ENCODE measurements around the gene PDE4B.

Gene PDE4B

DNA sequence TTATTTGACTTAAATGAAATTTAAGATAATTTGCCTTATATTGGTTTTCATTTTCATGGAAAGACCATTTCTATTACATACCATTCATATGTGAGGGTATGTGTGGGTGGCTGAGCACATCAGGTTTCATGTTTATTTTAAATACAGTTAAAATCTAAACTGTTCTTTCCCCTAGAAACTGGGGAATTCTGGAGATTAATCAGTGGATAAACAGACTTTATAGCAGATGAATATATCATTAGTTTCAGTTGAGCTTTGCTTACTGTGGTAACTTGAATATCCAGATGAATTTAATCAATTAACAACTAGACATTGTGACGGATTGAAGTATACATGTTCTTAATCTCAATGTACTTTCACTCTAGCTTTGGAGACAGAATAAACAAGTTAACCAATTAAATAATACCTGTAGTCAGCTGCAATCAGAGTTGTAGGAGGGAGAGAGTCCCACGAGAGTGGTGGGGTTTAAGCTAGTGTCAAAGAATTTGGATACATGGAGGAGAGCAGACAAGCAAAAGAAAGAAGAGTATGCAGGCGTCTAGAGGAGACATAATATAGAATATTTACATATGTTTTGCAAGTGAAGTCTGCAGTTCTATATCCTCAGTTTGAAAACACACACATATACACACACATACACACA, 97.6 kb downstream of the PDE4B start:
- DNase-seq: no peak

DNA sequence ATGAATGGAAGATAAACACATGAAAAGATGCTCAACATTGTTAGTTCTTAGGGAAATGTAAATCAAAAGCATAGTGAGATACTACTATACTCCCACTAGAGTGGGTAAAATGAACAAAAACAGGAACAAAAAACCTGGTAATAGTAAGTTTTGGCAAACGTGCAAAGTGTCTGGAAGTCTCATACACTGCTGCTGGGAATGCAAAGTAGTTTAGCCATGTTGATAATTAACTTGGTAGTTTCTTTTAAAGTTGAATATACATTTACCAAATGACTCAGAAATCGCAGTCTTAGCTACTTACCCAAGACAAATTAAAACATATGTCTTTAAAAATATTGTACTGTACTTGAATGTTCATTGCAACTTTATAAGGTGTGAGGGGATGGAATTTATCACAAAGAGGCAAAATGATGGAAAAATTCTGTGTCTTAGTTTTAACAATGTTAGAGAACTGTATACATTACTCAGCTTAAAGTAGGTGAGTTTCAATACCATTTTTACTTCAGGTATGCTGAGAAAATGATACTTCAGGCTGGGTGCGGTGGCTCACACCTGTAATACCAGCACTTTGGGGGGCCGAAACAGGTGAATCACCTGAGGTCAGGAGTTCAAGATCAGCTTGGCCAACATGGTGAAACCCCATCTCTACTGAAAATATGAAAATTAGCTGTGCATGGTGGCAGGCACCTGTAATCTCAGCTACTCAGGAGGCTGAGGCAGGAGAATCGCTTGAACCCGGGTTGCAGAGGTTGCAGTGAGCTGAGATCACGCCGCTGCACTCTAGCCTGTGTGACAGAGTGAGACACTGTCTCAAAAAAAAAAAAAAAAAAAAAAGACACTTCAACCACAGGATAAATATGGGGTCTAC, 102.3 kb downstream of the PDE4B start:
- DNase-seq: no peak

DNA sequence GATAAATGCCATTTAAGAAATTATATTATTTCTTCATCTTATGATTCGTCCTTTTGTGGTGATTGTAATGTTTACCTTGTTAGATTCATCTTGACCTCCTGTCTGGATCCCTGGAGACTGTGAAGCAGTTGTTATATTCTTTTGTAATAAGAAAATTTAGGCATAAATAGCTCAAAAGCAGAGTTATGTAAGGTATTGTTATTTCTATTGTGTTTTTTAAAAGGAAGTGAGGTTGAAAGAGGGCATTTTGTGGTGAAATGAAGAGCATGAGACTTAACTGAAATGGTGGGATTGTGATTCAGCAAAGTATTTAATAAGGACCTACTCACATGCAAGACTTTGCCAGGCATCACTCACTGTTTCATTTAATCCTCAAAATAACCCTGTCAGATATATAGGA, 104.0 kb downstream of the PDE4B start:
- DNase-seq: no peak

DNA sequence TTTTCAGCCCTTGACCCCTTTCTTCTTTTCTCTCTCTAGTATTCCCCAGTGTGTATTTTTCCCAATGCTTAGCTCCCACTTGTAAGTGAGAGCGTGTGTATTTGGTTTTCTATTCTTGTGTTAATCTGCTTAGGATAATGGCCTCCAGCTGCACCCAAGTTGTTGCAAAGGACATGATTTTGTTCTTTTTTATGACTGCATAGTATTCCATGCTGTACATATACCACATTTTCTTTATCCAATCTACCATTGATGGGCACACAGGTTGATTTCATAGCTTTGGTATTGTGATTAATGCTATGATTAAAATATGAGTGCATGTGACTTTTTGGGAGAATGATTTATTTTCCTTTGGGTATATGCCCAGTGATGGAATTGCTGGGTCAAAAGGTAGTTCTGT, 104.8 kb downstream of the PDE4B start:
- no peak for DNase-seq

DNA sequence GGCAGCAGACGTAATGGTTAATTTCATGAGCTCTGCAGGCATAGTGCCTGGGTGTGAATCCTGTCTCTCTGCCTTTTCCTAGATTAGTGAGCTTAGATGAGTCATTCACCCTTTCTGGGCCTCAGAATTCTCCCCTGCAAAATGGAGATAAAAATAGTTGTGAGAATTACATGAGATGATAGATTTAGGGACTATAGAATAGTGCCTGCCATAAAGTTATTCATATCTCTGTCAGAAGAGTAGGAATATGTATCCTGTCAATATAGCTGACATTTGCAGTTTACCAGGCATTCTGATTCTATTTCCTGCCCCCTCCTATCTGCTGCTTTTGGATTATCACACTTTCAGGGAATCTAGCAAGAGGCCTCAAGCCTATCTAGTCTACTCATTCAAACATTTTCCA, 112.0 kb downstream of the PDE4B start:
- DNase-seq: no peak

DNA sequence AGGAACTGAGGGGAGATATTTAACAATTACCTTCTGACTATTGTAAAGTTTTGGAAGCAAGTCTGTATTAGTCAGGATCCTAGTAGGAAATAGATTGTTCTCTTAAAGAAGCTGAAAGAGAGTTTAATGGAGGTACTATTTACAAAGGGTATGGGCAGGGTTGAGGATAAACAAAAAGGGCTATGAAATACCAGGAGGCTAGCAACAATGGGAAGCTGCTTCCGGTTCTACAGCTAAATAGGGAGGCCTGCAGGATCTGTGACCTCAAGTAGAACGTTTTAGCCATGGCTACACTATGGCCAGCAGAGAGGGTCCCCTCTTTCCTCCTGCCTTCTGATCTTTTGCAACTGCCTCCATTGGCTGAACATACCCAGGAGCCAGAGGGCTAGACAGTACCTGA, 117.7 kb downstream of the PDE4B start:
- DNase-seq: no peak

DNA sequence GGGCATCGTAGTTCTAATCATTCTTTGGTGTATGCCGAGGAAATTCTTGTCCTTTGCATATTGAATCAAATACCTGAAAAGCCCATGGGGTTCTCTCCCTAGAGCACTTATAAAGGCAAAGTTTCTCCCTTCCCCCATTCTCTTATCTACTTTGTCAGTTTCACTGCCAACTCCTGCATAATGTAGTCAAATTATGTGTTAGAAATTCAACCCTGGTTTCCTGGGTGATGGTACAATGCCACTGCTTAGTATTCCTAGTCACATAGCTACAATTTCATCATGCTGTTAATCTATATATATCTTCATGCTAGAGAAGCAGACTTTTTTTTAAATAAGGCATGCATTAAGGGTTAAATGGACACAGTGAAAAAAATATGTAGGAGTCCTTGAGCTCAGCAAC, 119.0 kb downstream of the PDE4B start:
- no peak for DNase-seq

DNA sequence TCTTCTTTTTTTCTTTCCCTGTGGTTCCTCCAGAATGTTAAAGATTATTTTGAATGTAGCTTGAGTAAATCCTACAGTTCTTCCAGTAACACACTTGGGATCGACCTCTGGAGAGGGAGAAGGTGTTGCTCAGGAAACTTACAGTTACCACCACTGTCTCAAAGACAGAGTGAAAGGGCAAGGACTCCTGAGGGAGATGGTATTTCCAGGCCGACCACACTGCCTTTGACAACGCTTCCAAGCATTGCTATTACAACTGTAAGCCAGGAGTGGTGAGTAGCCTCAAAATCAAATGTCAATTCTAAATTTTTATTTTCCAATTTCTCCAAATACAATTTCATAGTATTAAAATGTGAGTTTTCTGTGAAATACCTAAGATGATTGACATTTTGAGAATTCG, 125.9 kb downstream of the PDE4B start:
- DNase-seq: no peak

DNA sequence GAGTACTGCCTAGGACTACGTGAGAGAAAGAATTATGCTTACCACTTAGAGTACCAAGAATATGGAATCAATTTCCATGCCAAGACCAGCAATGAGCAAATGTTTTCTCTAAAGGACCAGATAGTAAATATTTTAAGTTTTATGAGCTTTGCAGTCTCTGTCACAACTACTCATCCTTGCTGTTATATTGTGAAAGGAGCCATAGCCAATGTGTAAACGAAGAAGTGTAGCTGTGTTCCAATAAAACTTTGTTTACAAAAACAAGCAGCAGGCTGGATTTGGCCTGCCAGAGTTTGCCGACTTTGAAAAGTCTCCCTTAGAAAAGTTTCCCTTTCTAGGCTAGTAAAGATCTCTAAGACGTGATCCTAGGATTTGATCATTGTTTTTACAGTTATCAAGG, 128.8 kb downstream of the PDE4B start:
- DNase-seq: no peak

DNA sequence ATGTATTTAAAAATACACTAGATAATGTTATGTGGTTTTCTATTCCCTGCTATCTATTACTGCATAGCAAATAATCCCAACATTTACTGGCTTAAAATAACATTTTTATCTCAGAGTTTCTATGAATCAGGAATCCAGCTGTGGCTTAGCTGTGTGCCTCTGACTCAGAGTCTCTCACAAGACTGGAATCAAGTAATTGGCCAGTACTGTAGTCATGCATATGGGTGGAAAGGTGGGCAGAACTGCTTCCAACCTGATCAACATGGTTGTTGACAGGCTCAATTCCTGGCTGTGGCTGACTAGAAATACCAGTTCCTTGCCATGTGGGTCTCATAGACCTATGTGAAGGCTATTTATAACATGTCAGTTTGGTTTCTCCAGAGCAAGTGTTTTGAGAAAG, 131.8 kb downstream of the PDE4B start:
- no peak for DNase-seq

DNA sequence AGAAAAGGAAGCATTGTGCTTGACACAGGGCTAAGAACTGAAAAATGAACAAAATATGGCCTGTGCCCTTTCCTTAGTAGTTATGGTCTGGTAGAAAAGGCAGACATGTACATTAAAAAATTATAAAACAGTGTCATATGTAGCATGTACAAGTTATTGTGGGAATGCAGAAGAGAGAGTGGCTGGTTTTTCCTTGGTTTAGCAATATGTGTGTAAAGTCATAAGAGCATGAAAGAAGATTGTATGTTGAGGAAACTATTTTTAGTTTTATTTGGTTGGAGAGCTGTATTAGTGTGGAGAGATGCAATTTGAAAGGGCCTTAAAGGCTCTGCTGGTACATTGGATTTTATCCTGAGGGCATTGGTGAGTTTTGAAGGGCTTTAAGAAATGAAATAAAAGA, 145.8 kb downstream of the PDE4B start:
- peak; percentile 67 to 80 for DNase-seq

DNA sequence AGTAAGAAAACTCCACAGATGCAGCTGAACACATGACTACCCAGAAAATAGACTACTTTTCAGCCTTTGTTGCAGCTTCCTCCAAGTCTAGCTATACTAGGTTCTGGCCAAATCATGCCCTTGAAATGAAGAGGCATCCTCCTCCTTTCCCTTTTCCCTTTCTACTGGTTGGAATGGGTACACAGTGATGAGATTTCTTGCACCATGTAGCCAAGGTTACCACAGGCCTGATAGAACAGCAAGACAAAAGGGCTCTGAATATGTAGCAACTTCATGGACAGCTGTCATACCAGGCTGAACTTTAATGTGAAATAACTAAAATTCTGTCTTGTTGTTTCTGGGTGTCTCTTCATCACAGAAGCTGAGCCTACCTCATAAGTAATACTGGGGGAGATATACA, 146.5 kb downstream of the PDE4B start:
- DNase-seq: peak; percentile 32 to 42

DNA sequence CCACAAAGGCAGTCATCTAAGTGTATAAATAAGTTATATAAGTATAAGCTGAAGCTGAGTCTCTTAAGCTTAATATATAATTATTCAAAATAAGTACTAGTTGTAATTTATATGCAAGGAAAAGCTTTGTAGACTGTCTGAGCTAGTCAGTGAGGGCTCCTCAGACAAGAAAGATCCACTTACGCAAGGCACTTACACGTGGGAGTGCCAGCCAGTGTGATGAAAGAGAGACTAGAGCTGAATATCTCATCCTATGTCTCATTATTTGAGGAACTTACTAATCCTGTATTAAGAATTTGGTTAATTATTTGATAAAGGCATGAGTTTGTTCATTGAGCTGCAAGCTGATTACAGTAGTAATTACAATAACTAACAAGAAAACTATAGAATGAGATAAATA, 146.9 kb downstream of the PDE4B start:
- peak; percentile 95 to 97 for DNase-seq

DNA sequence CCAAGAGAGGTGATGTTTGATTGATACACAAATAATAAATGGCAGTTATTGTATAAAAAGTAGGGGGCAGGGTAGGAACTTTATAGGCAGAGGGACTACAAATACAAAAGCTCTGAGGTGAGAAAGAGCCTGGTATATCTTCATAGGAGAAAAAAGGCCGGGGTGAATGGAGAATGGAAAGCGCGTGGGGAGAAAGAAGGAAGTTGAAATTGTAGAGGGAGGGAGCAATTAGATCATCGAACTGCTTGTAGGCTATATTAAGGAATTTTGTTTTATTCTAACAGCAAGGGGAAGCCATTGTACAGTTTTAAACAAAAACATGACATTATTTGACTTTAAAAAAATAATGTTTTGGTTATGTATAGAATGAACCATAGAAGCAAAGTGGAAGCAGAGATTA, 147.4 kb downstream of the PDE4B start:
- peak; percentile 71 to 75 for DNase-seq

DNA sequence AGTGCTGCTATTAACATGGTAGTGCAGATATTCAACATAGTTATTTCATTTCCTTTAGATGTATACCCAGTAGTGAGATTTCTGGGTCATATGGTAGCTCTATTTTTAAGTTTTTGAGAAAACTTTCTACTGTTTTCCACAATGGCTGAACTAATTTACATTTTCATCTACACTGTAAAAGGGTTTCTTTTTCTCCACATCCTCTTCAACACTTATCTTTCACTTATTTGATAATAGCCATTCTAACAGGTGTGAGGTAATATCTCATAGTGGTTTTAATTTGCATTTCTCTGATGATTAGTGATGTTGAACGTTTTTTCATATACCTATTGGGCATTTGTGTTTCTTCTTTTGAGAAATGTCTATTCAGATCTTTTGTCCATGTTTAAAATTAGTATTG, 149.8 kb downstream of the PDE4B start:
- DNase-seq: no peak

DNA sequence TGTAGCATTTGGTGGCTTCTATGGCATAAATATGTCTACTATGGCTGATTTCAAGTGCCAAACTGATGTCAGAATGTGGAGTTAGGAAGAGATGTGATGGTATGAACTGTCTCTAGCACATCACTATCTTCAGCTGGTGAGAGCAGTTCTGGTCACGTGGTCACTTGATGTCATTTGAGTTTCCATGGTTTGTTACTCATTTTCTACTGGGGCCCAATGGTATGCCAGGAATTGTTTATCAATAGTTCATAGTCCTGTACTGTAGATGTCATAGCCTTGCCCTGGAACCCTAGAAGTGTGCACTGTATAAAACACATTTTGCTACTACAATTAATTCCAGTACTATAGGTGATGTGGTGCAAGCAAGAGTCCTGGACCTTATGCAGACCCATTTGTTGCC, 153.7 kb downstream of the PDE4B start:
- DNase-seq: no peak

DNA sequence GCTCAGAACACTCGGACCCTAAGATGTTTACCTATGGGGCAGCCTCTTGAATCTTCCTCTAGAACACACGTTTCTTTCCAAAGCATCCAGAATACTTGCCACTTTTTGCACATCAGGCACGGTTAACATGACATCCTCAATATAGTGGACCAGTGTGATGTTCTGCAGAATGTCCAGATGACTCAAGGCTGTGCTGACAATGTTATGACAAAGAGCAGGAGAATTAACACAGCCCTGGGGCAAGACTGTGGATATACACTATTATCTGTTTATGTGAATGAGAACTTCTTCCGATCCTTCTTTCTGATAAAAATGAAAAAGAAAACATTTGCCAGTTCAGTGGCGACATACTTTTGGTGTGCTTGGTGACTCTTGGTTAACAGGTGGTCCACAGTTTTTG, 154.3 kb downstream of the PDE4B start:
- no peak for DNase-seq

DNA sequence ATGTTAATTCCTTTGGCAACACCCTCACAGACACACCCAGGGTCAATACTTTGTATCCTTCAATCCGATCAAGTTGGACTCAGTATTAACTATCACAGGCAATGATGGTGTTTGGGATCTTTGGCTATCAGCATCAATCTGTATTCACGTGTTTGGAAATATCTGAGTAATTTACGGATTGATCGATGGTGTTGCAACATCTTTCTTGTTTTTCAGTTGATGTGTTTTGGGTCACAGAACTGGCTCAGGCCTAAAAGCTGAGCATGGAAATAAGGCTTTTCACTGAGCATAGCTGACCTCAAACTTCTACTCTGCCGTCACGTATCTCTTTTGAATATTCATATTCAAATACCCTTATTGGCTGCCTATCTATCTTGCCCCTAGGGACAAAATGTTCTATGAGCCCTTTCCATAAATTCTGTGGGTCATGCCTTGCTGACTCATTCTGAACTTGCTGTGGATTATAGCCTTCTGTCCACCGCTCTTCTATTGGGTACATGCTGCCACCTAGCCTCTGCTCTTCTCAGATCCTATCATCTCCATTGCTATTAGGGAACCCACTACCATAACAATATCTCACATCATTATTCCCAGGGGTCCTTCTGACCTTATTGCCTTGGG, 156.0 kb downstream of the PDE4B start:
- peak in 1 of 2 donors; percentile 16 for DNase-seq

DNA sequence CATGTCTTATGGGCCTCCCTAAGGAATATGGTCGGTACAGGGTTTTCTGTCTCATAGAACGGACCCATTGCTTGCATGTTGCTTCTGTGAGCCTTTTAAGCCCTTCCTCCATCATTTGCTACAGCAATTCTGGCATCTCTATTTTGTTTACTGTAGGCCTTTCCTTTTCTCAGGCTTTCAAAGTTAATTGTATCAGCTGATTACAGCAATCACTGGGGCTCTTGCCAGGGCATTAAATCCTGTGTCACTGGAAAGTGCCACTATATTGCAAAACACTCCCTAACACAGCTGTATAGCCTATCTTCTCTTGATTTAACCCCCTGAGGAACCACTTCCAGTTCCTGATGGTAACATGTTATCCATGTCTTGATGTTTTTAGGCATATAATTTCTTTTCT, 156.5 kb downstream of the PDE4B start:
- DNase-seq: no peak

DNA sequence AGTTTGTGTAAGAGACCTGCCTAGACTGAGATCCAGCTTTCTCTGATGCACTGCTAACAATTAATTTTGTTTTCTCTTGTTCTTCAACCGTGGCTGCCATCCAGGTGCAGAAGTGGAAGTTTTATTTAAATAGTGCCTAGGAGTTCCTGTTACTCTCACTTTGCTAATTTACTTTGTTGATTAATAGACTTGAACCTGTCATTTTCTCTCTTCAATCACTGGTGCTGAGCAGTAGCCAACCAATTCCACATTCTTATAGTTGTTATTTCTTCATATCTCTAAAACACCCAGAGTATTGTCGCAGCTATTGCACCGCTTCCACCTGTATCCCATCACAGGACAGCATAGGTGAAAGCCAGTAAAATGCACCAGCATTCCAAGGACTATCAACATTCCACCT, 157.2 kb downstream of the PDE4B start:
- DNase-seq: no peak

DNA sequence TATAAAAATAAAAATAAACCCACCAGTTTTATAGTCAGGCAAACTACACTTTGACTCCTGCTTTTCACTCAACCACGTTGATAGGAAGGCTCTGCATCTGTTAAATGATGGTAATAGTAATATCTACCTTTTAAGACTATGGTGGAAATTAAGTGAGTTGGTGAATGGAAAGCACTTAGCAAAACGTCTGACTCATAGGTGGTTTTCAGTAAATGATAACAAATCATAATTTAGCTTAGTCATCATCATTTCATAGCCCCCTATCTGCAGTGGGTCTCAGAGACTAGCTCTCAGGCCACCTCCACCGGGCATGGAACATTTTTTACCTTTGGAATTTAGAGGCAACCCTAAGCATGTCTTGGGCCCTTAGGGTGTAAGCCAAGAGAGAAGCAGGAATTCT, 160.0 kb downstream of the PDE4B start:
- no peak for DNase-seq

DNA sequence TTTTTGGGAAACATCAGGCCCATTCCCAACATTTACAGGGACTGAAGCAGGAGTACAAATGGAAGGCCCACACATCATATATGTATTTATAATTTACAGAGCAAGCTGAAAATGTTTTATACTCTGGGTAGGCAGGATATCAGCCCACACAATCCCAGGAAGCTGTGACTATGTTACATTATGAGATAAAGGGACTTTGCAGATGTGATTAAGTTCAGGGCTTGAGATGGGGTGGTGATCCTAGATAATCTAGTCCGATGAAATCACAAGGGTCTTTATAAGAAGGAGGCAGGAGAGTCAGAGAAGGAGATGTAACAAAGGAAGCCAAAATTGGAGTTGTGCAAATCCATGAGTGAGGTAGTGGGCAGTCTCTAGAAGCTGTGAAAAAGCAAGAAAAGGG, 160.5 kb downstream of the PDE4B start:
- DNase-seq: no peak

DNA sequence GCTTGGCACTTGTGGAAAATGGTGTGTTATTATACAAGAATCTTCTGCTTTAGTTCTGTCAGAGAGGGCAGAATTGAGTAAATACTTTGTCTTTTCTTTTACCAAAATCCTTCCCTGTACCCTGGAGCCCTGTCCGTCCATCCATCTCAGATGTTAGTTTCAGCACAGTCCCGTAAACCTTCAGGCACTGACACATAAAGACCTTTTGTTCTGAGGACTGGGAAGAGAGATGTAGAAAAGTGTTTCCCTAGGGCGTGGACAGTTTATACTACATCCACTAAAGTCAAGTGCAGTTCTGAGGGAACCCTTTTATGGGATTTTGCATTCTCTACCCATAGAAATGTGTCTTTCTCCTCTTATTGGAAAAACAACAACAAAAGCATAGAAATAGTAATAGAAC, 162.4 kb downstream of the PDE4B start:
- no peak for DNase-seq

DNA sequence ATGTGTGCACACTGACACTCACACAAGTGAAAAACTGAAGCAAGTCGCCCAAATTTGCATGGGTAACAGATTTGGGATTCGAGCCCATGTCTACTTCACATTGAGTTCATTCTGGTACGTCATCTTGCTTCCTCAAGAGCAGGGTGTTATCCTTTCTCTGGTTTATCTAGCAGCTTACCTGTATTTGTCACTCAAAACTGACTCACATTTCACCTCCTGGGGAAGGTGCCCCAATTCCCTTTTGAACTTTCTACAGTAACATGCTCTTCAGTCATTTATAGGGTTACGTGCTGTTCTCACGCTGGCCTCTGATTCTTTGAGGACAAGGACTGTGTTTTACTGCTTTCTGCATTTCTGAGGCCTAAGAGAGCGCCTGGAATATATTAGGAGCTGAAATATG, 162.8 kb downstream of the PDE4B start:
- no peak for DNase-seq

Measured in inflammatory macrophage treated with lipopolysaccharide for 1 hour (primary cell).